Epithelial cell of esophagus (primary cell): Measurements from ENCODE around the gene HIF3A.

Experiments
- DNase-seq: peaks from one replicate; pipeline ENCODE4 v3.0.0; 2010; ENCODE audit warnings: low read depth
- H3K4me3 ChIP-seq: 2 replicates; pipeline ENCODE4 v1.5.1; 2011; ENCODE audit warnings: mild to moderate bottlenecking, low read length, control low read depth
- TF ChIP-seq, protein P1 (sequence below): IDR thresholded peaks from 2 replicates; pipeline ENCODE4 v1.5.1; 2011; ENCODE audit warnings: low read depth, mild to moderate bottlenecking, low read length, control low read depth, inconsistent platforms; ENCODE audit not compliant: insufficient read depth; ENCODE audit errors: missing control alignments

Gene HIF3A

DNA sequence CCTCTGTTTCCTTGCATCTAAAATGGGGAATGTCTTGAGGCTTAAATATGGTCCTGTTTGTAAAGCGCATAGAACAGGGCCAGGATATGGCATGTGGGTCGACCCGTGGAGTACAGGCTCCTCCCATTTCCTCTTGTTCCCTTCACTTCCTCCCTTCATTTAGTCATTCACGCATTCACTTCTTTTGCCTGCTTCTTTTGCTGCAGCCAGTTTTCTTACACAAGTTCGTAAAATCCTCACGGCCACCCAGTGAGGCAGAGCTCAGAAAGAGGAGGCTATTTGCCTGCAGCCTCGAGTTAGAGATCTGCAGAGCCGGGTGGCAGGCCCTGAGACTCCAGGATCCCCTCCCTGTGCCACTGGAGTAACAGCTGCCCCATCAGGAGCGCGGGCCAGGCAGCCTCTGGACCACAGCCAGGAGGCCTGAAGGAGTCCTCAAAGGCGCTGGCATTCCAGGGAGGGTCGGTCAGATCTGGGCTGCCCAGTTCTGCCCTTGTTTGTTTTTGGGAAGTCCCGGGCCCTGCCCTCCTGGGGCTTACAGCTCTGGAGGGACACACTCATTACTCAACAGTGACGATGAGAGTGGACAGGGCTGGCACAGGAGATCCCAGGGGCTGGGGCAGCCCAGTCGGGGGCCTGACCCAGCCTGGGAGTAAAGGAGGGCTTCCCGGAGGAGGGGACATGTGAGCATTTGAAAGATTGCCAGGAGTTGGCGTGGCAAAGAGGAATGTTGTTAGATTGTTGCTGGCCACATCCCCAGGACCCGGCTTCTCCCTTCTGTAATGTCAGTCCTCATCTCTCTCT lies 54.6 kb downstream of the HIF3A start:
- TF ChIP-seq, protein P1, sequence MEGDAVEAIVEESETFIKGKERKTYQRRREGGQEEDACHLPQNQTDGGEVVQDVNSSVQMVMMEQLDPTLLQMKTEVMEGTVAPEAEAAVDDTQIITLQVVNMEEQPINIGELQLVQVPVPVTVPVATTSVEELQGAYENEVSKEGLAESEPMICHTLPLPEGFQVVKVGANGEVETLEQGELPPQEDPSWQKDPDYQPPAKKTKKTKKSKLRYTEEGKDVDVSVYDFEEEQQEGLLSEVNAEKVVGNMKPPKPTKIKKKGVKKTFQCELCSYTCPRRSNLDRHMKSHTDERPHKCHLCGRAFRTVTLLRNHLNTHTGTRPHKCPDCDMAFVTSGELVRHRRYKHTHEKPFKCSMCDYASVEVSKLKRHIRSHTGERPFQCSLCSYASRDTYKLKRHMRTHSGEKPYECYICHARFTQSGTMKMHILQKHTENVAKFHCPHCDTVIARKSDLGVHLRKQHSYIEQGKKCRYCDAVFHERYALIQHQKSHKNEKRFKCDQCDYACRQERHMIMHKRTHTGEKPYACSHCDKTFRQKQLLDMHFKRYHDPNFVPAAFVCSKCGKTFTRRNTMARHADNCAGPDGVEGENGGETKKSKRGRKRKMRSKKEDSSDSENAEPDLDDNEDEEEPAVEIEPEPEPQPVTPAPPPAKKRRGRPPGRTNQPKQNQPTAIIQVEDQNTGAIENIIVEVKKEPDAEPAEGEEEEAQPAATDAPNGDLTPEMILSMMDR: no peak
- peak; percentile 78 for DNase-seq
- H3K4me3 ChIP-seq: no peak overlapping the region

DNA sequence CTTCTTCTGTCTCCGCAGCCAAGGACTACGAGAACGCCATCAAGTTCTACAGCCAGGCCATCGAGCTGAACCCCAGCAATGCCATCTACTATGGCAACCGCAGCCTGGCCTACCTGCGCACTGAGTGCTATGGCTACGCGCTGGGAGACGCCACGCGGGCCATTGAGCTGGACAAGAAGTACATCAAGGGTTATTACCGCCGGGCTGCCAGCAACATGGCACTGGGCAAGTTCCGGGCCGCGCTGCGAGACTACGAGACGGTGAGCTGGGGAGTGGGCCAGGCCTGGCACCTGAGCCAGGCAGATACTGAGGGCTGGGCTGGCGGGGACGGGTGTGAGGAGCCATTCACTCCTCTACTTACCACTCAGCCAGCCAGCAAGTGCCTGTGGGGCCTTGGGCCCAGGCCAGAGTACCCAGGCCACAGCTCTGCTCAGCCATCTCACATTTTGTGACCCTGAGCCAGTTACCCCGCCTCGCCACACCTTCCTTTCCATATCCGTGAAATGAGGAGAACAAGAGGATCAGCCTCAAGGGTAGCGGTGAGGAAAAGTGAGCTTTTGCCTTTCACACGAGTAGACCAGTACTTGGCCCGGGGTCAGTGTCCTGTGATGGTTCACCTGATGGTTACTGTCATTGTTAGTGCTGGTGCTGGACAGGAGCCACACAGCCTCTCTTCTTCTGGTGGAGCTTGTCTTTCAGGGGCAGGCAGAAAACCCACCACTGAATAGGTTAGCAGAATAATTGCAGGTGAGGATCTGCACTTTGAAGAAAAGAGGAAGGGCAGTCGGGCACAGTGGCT lies 57.1 kb downstream of the HIF3A start:
- TF ChIP-seq, protein P1: no peak
- DNase-seq: no peak
- no peak overlapping the region for H3K4me3 ChIP-seq

DNA sequence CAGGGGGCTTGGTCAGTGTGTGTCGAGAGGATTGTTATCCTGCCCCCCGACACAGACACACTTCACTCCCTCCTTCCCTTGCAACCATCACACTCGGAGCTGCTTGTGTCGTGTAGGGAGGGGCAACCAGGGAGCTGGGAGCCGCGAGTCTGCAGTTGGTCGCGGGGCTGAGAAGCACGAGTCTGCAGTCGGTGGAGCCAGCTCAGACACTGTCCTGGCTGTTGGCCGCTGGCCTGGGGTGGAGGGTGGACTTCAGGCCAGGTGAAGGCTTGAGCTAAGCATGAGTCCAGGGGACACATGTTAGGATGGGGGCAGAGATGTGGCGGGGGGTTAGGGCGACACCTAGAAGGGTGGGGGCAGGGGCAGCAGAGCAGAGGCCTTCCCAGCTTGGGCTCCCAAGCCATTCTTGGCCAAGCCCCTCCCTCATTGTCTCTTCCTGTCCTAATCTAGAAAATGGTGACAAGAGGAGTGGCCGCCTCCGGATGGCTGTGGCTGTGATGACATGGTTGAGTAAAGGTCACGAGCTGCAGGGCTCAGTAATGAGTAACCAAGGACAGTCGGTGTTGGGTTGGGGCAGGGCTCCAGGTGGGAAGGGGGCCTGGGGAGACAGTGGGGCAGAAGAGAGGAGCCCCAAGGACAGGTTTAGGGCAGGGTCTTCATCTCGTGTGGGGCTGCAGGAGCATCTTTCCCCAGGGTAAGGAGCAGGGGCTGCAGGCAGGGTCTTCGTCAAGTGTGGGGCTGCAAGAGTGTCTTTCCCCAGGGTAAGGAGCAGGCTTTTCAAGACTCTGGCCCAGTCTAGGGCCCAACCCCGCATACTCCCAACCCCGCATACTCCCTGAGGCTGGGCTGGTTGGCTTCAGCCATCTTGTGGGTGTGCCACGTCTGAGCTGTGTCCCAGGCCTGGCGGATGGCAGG lies 58.6 kb downstream of the HIF3A start:
- H3K4me3 ChIP-seq: no peak overlapping the region
- TF ChIP-seq, protein P1: no peak
- DNase-seq: no peak

DNA sequence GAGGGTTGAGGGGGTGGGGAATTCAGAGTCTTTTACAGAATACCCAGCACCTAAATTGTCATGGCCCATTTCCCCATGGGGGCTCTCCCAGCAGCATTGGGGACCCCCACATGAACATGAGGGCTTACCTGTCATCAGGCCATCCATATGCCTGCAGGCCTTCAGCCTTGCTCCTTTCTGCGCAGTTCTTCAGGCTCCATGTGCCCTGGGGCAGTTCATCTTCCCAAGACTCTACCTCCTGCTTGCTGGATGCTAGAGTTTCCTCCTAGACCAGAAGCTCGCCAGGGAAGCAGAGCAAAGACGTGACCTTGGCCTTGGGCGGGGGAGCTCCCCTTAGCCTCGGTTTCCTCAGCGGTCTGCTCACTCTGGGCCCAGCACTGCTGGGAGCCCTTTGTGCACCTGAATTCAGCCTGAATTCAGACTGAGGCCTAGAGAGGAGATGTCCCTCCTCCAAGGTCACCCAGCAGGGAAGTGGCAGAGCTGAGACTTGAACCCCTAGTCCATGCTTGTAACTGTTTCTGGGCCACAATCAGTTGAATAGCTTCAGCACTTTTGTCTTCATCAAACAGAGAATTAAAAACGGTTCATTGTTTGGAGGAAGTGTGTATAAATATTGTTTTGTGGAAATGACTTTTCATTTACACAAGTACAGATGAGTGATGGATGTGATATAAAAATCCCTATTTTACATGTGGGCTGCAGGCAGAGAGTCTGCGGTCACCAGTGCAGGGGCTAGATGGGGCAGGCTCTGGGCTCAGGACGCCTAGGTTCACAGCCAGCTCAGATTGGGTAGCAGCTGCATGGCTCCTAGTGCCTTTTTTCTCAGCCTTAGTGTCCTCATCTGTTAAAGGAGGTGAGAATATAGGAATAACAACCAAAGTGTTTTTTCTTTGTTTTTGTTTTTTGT lies 59.6 kb downstream of the HIF3A start:
- no peak overlapping the region for H3K4me3 ChIP-seq
- no peak for DNase-seq
- TF ChIP-seq, protein P1: no peak

DNA sequence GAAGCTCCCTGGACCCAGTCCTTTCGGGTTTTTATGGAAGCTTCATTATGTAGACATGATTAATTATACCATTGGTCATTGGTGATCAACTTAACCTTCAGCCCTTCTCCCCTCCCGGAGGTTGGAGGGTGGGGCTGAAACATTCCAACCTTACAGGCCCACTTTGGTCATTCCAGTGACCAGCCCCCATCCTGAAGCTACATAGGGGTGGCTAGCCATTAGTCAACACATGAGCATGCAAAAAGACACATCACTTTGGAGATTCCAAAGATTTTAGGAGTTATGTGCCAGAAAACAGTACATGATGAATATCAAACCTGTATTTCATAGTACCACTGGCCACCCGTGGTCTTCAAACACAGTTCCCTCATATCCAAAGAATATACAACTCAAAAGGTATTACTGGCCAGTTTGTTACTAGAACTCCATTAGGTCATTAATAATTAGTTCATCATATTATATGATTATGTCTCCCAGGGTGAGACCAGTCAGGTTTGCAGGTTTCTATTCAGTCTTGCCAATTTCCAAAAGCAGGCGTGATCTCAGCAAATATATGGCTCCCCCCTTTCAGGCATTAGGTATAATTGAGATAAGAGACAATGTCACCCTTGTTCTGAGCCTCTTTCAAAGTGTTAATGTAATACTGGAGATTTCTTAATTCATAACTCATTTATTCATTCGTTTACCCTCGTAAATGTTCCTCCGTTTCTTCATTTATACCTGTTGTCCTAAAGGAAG lies 61.2 kb downstream of the HIF3A start:
- TF ChIP-seq, protein P1: no peak
- DNase-seq: no peak
- H3K4me3 ChIP-seq: no peak overlapping the region

DNA sequence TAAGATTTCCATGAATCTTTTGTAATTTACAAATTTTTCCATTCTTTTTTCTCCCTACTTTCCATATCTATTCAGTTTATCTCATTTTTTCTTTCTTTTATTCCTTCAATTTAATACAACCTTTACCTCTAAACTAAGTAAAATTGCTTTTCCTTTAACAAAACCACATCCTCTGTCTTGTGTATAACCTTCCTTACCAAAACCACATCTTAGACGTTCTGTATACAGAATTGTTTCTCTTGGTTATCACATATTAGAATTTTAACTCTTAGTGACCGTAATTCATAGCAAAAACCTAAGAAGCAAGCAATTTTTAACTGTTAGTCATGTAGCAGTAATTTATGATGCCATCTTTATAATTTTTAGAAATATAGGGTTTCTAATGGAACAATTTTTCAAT lies 65.1 kb downstream of the HIF3A start:
- DNase-seq: no peak
- TF ChIP-seq, protein P1: no peak
- no peak overlapping the region for H3K4me3 ChIP-seq
